HG03442 (cell line): ENCODE results near the gene AMOTL1.

ENCODE experiments used
- ATAC-seq: cut with Tn5 transposase; IDR thresholded peaks from one replicate; pipeline ENCODE4 v1.9.1; 2021; ENCODE audit warnings: mild to moderate bottlenecking, moderate library complexity; ENCODE audit not compliant: unreplicated experiment

The AMOTL1 gene

GRCh38 chr11:94814272-94814976 is 46.3 kb downstream of the AMOTL1 start:
- ATAC-seq = no peak

GRCh38 chr11:94815705-94816344 is 47.7 kb downstream of the AMOTL1 start:
- ATAC-seq = no peak

GRCh38 chr11:94820480-94820879 is 52.3 kb downstream of the AMOTL1 start:
- no peak for ATAC-seq

DNA sequence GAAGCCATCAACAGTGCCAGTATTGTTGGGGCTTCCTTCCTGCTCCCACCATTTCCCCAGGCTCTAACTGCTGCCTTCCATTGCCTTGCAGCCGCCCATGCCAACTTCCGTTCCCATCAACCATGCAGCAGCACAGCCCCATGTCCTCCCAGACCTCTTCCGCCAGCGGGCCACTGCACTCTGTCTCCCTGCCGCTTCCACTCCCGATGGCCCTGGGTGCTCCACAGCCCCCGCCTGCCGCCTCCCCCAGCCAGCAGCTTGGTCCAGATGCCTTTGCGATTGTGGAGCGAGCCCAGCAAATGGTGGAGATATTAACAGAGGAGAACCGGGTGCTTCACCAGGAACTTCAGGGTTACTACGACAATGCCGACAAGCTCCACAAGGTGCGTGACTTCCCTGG is 53.3 kb downstream of the AMOTL1 start:
- ATAC-seq = no peak

DNA sequence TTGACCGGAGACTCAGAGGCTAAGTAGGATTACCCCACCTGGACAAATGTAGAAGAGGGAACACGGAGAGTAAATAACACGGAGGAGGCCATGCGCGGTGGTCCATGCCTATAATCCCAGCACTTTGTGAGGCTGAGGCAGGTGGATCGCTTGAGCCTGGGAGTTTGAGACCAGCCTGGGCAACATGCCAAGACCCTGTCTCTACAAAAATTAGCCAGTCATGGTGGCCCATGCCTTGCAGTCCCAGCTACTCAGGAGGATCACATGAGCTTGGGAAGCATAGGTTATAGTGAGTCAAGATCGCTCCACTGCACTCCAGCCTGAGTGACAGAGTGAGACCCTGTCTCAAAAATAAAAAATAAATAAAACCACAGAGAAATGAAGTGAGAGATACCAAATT is 53.9 kb downstream of the AMOTL1 start:
- ATAC-seq = no peak

GRCh38 chr11:94823102-94823732 is 55.1 kb downstream of the AMOTL1 start:
- no peak for ATAC-seq

- no peak for ATAC-seq
These were observed 56.9 kb downstream of the AMOTL1 start for GRCh38 chr11:94825031-94825430.

DNA sequence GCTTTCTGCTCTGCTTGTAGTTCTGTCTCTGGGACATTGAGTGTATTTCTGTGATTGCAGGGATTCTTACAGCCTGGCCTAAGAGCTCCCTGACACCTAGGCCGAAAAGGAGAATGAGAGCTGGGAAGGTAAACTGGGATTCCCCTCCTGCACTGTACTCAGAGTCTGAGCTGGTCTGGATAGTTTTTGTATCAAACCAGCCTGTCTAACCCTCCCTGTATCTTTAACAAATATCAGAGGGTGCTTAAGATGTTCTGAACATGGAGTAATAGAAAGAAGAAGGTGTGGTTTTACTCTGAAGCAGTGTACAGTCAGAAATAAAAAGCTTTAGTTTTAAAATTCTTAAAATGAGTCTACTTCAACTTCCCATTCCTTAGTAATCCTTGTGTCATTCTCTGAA is 57.3 kb downstream of the AMOTL1 start:
- ATAC-seq = no peak

DNA sequence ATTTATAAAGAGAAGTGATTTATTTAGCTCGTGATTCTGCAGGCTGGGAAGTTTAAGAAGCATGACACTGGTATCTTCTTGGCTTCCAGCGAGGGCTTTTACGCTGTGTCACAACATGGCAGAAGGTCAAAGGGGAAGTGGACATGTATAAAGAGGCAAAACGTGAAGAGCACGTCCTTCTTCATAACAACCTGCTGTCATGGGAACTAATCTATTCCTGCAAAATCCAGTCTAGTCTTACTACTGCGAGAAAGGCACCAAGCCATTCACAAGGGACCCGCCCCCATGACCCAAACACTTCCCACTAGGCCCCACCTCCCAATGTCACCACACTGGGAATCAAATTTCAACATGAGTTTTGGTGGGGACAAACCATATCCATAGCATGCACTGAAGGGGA is 58.3 kb downstream of the AMOTL1 start:
- ATAC-seq = no peak

GRCh38 chr11:94828088-94828487 is 59.9 kb downstream of the AMOTL1 start:
- ATAC-seq = no peak

- ATAC-seq = no peak
These were observed 62.8 kb downstream of the AMOTL1 start for GRCh38 chr11:94830722-94831510.

DNA sequence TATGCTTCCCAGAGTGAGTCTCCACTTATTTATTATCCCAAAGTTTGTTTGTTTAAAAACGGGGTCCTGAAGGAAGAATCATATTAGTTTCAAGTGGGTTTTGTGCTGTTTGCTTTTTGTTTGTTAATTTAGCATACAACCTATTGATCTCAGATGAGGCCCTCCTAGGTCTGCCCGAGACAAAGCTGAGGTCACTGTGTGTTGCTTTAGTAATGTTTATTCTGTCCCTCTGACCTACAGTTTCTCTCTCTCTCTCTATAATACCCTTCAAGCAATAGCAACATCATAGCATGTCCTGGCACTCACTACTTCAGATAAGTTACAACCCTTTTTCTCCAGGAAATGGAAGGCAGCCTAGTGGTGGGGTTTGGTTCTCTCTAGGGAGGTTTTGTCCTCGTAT is 63.4 kb downstream of the AMOTL1 start:
- no peak for ATAC-seq

GRCh38 chr11:94832604-94833235 is 64.6 kb downstream of the AMOTL1 start:
- ATAC-seq = no peak

DNA sequence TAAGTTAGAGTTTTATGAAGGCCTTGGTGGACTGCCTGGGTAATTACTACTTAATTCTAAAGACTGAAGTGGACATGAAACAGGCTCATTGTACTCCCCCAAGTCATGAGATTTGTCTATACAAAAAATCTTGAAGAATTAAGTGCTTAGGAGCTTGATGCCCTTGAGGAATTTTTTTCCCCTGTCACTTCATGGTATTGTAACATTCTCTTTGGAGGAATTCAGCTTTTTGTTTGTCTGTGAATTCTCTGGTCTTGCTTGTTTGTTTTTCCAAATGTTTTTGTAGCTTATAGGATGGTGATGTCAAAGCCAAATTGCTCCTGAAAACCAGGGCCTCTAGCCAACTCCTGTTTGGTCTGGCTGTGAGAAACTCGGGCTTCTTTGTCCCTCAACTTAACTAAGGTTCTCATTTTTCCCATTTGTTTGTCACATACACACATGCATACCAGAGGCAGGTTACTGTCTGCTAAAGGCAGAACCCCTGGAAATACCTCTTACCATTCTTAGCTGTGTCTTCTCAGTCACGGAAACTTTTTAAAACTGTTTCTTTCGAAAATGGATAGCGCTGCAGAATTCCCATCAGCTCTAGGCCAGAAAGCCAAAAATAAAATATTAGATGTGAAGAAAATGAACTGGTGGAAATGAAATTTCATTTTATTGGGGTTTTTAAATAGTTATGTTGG is 66.9 kb downstream of the AMOTL1 start:
- ATAC-seq = no peak

DNA sequence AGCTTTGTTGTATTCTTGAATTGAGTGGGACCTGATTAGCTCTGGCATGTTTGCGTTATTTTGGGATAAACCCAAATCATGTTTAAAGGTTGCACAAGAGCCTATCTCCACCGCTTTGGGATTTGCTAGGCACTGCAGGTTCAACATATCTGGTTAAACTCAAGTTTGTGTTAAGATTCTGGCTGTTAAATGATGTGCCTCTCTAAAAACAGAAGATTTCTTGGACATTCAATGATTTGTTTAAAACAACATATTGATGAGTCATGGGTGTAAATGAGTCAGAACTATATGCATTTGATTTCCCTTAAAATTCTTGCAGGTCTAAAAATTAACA is 67.4 kb downstream of the AMOTL1 start:
- ATAC-seq = no peak

DNA sequence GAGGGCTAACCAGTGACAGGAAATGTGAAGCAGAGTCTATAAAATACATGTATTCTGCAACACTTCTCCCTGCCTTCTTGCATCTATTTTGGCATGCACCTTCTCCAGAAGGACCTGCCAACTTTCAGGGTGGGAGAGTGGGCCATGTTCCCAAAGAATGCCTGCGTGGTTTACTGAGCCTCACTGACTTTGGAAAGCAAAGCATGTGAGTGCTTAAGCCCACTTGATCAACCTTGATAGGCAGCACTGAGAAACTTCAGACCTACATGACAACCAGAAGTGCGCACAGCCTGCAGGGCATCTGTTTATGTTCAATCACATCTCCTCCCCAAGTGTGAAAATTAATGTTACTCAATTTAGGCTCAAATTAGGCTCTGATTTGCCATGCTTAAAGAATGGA is 69.2 kb downstream of the AMOTL1 start:
- no peak for ATAC-seq

- no peak for ATAC-seq
These were observed 70.0 kb downstream of the AMOTL1 start for GRCh38 chr11:94838027-94838731.

DNA sequence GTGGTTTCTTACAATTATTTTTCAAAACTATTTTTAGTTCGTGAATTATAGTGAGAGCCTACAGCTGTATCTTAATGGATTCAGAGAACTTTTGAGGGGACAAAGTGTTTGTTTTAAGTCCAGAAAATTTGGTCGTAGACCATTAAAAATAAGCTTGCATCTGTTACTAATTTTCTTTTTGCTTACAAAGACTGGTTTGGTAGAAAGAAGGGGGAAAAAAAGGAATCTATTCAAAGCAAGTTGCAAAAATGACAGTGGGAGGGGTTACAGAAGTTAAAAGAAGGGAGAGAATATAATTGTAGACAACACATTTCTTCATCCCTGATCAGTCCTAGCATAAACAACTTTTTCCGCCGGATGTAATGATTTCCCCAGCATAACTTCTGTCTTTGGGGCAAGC is 72.1 kb downstream of the AMOTL1 start:
- no peak for ATAC-seq

- ATAC-seq = no peak
These were observed 75.9 kb downstream of the AMOTL1 start for GRCh38 chr11:94844031-94844430.

DNA sequence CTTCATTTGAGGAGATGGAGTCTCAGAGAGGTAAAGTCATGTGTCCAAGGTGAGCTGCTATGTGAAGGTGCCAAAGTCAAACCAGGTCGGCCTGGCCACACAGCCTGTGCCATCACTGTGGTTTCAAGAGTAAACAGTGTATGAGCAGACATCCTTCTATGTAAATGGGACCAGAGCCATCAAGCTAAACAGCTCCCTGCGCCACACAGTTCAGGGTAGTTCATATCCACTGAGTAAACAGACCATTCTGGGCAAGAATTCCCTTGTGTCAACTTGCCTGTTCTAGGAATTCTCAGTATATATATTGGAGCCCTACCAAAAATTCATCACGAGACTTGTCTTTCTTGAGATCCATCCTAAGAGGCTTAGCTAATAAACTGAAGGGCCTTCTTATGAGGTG is 77.5 kb downstream of the AMOTL1 start:
- no peak for ATAC-seq
